Stimulated activated CD4-positive, alpha-beta T cell treated with anti-CD3 and anti-CD28 coated beads, Interleukin-15, amount 100 ng/mL, for 1 hour (primary cell): Measurements from ENCODE around the gene CHST8.
A peak's percentile ranks its signal among the peaks of the same experiment; 100 is the strongest.

Experiments
- DNase-seq, 2 donors: peaks; one replicate each; pipeline ENCODE4 v3.0.0-alpha.2; 2020; ENCODE audit warnings: low read depth in 1 of 2, low spot score in 1 of 2

CHST8 gene

GRCh38 chr19:33756177-33756576, 134.4 kb downstream of the CHST8 start:
- no peak for DNase-seq

GRCh38 chr19:33758541-33759013, 136.8 kb downstream of the CHST8 start:
- DNase-seq = no peak

GRCh38 chr19:33759356-33759755, 137.6 kb downstream of the CHST8 start:
- no peak for DNase-seq

- DNase-seq = no peak
Measured at GRCh38 chr19:33763633-33764371, 142.0 kb downstream of the CHST8 start.

- DNase-seq = no peak
Measured at GRCh38 chr19:33766623-33767022, 144.9 kb downstream of the CHST8 start.

GRCh38 chr19:33767898-33768413, 146.2 kb downstream of the CHST8 start:
- DNase-seq = no peak

GRCh38 chr19:33769208-33769607, 147.5 kb downstream of the CHST8 start:
- DNase-seq = no peak

GRCh38 chr19:33770107-33770506, 148.4 kb downstream of the CHST8 start:
- DNase-seq = no peak

- peak; percentile 35 to 53 for DNase-seq
Measured at GRCh38 chr19:33771384-33772101, 149.8 kb downstream of the CHST8 start.

GRCh38 chr19:33772102-33772857, 150.5 kb downstream of the CHST8 start:
- no peak for DNase-seq

GRCh38 chr19:33772858-33773180, 151.1 kb downstream of the CHST8 start:
- no peak for DNase-seq

- no peak for DNase-seq
Measured at GRCh38 chr19:33773704-33774624, 152.2 kb downstream of the CHST8 start.

- no peak for DNase-seq
Measured at GRCh38 chr19:33774751-33775150, 153.0 kb downstream of the CHST8 start.

GRCh38 chr19:33775731-33776487, 154.2 kb downstream of the CHST8 start:
- DNase-seq = no peak

- no peak for DNase-seq
Measured at GRCh38 chr19:33777351-33777750, 155.6 kb downstream of the CHST8 start.

- no peak for DNase-seq
Measured at GRCh38 chr19:33777753-33778088, 156.0 kb downstream of the CHST8 start.

- peak; percentile 71 to 87 for DNase-seq
Measured at GRCh38 chr19:33778089-33778791, 156.5 kb downstream of the CHST8 start.

GRCh38 chr19:33779849-33780248, 158.1 kb downstream of the CHST8 start:
- no peak for DNase-seq

GRCh38 chr19:33780251-33780650, 158.5 kb downstream of the CHST8 start:
- DNase-seq = no peak
